ENCODE results near the gene MTERF4. TPM values are rescaled to one million over a fixed set of nuclear protein-coding genes. Genes with fewer than 3 reads are reported as not detected.

MTERF4 gene
- total and polyA plus RNA-seq, 2 of the 4 experiments (the other 2 are of a cell fraction) = 26.6 to 33.3 TPM

GRCh38 chr2:241070811-241071676 lies 31.0 kb downstream of the MTERF4 start:
- H3K4me1 ChIP-seq (ENCODE audit: control insufficient read depth, insufficient read depth, low read length) = no peaks in the 10 kb centered on the region
- ATAC-seq (ENCODE audit: low read depth) (no peak), DNase-seq (no peak)
- H4K5ac ChIP-seq (ENCODE audit: low read depth, low read length) = no peak overlapping the region
- no peak overlapping the region for H4K8ac ChIP-seq (ENCODE audit: low read depth in 2 of 2, low read length in 2 of 2)
- H4K20me1 ChIP-seq (ENCODE audit: insufficient read depth, low read length) = no peaks in the 10 kb centered on the region
- H4K91ac ChIP-seq (ENCODE audit: insufficient read depth, low read depth, low read length) = no peak overlapping the region
- no peaks in the 10 kb centered on the region for H3K9me3 ChIP-seq (ENCODE audit: control insufficient read depth, insufficient read depth, low read length)
- no peak overlapping the region for H3K4me3 ChIP-seq (ENCODE audit: insufficient read depth, low read depth, low read length)
- CTCF ChIA-PET = no interaction called here
- H2BK15ac ChIP-seq (ENCODE audit: low read depth, low read length) = no peak overlapping the region
- 96% methylated on average over 12 of the region's 31 CpGs; no CpG with 5 or more reads in 1 of the 2 experiments for WGBS, 2 experiments (ENCODE audit: extremely low coverage in 2 of 2, insufficient read length in 1 of 2)
- no TSS peak for BruUV-seq (replicated peaks)
- H3K36me3 ChIP-seq (ENCODE audit: control insufficient read depth, insufficient read depth, low read length) = peaks cover 47% of the 10 kb centered on the region; the same call in 1 of the 2 replicates
- no peak overlapping the region for H2AK9ac ChIP-seq (replicated peaks; ENCODE audit: low read depth, low read length, poor library complexity)
- H3K18ac ChIP-seq (ENCODE audit: low read depth, low read length) = no peak overlapping the region
- H3K27ac ChIP-seq (ENCODE audit: insufficient read depth, low read length) = no peak overlapping the region
- POLR2A ChIA-PET (ENCODE audit: unreplicated experiment) = no interaction called here
- H2AK5ac ChIP-seq (ENCODE audit: low read depth, low read length) = no peak overlapping the region
- in situ Hi-C loops (cut with MboI; ENCODE audit: low sequenced_read_pairs) (loop anchor here (10.0 kb wide), 1 partner anchor 216 kb away; no protein-coding TSS in a partner anchor), dilution Hi-C loops (cut with HindIII; ENCODE audit: low sequenced_read_pairs, unreplicated experiment) (no loop called here), intact Hi-C loops (cut with micrococcal nuclease) (no loop called here)
- no peak overlapping the region for H3K56ac ChIP-seq (ENCODE audit: extremely low read depth, insufficient read depth, low read length)
- no peak overlapping the region for H2BK120ac ChIP-seq (ENCODE audit: low read depth, low read length)
- H3K9me1 ChIP-seq (ENCODE audit: insufficient read depth, low read length) = no peaks in the 10 kb centered on the region
- H3K23ac ChIP-seq (ENCODE audit: low read depth, low read length) = no peak overlapping the region
- H2BK20ac ChIP-seq (ENCODE audit: low read depth, low read length) = no peak overlapping the region
- no peak overlapping the region for H2AFZ ChIP-seq (replicated peaks; ENCODE audit: low read length, poor library complexity)
- no peak overlapping the region for H3K4me2 ChIP-seq (ENCODE audit: low read depth, low read length)
- no peak overlapping the region for H3K9ac ChIP-seq (ENCODE audit: low read depth, low read length)
- H3K4ac ChIP-seq (ENCODE audit: low read depth, low read length) = no peak overlapping the region
- no peak overlapping the region for H3K14ac ChIP-seq (replicated peaks; ENCODE audit: low read depth, low read length)
- no peaks in the 10 kb centered on the region for H3K79me1 ChIP-seq (ENCODE audit: low read depth in 1 of 2, low read length in 2 of 2)
- H3K27me3 ChIP-seq (ENCODE audit: control insufficient read depth, insufficient read depth, low read length) = no peaks in the 10 kb centered on the region
- no peak for TF ChIP-seq MAZ (IDR thresholded peaks at IDR 0.05; ENCODE audit: borderline replicate concordance, low read depth, low read length)
- TF ChIP-seq CEBPB (IDR thresholded peaks at IDR 0.05; ENCODE audit: low read depth, low read length) = no peak
- TF ChIP-seq RAD21 (IDR thresholded peaks at IDR 0.05; ENCODE audit: low read length) = no peak
- TF ChIP-seq BHLHE40 (IDR thresholded peaks at IDR 0.05; ENCODE audit: low read depth, low read length) = no peak
- no peak for TF ChIP-seq POLR2A (IDR thresholded peaks at IDR 0.05; ENCODE audit: low read depth, low read length)
- no peak for TF ChIP-seq MAFK (IDR thresholded peaks at IDR 0.05; ENCODE audit: low read depth, low read length)
- no peak for TF ChIP-seq RFX5 (IDR thresholded peaks at IDR 0.05; ENCODE audit: low read depth, low read length)
- no peak for TF ChIP-seq NFE2L2 (IDR thresholded peaks at IDR 0.05; ENCODE audit: low read depth, low read length)
- no peak for TF ChIP-seq RCOR1 (IDR thresholded peaks at IDR 0.05; ENCODE audit: insufficient replicate concordance, low read length)
- no peak for TF ChIP-seq FOS (IDR thresholded peaks at IDR 0.05; ENCODE audit: low read depth, low read length)
- TF ChIP-seq, protein P1, sequence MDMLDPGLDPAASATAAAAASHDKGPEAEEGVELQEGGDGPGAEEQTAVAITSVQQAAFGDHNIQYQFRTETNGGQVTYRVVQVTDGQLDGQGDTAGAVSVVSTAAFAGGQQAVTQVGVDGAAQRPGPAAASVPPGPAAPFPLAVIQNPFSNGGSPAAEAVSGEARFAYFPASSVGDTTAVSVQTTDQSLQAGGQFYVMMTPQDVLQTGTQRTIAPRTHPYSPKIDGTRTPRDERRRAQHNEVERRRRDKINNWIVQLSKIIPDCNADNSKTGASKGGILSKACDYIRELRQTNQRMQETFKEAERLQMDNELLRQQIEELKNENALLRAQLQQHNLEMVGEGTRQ (IDR thresholded peaks at IDR 0.05; ENCODE audit: low read depth, low read length) = no peak
- TF ChIP-seq, protein P2, sequence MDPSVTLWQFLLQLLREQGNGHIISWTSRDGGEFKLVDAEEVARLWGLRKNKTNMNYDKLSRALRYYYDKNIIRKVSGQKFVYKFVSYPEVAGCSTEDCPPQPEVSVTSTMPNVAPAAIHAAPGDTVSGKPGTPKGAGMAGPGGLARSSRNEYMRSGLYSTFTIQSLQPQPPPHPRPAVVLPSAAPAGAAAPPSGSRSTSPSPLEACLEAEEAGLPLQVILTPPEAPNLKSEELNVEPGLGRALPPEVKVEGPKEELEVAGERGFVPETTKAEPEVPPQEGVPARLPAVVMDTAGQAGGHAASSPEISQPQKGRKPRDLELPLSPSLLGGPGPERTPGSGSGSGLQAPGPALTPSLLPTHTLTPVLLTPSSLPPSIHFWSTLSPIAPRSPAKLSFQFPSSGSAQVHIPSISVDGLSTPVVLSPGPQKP (IDR thresholded peaks at IDR 0.05; ENCODE audit: borderline replicate concordance, low read depth, low read length) = no peak
- TF ChIP-seq, protein P3, sequence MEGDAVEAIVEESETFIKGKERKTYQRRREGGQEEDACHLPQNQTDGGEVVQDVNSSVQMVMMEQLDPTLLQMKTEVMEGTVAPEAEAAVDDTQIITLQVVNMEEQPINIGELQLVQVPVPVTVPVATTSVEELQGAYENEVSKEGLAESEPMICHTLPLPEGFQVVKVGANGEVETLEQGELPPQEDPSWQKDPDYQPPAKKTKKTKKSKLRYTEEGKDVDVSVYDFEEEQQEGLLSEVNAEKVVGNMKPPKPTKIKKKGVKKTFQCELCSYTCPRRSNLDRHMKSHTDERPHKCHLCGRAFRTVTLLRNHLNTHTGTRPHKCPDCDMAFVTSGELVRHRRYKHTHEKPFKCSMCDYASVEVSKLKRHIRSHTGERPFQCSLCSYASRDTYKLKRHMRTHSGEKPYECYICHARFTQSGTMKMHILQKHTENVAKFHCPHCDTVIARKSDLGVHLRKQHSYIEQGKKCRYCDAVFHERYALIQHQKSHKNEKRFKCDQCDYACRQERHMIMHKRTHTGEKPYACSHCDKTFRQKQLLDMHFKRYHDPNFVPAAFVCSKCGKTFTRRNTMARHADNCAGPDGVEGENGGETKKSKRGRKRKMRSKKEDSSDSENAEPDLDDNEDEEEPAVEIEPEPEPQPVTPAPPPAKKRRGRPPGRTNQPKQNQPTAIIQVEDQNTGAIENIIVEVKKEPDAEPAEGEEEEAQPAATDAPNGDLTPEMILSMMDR (conservative IDR thresholded peaks at IDR 0.05; ENCODE audit: low read depth, low read length) = no peak
- TF ChIP-seq MXI1 (IDR thresholded peaks at IDR 0.05; ENCODE audit: borderline replicate concordance, low read depth, low read length) = no peak
- TF ChIP-seq CHD1 (IDR thresholded peaks at IDR 0.05; ENCODE audit: low read depth, low read length) = no peak
- H2BK5ac ChIP-seq (ENCODE audit: low read depth, low read length, poor library complexity, severe bottlenecking) = no peak overlapping the region

Measured in IMR-90 (cell line).